GM18951 (cell line): ENCODE results near the gene TTLL5.

Experiments used
- POLR2A ChIP-seq: IDR thresholded peaks from 4 replicates; pipeline ENCODE4 v1.6.1; 2011; ENCODE audit warnings: mild to moderate bottlenecking; ENCODE audit not compliant: insufficient read length, insufficient read depth; ENCODE audit errors: extremely low read depth
- in situ Hi-C: fragments of 300-500 bp; cut with MboI; formaldehyde crosslinking; loops from one replicate; pipeline ENCODE4 v1.12.0; 2022; ENCODE audit warnings: low sequenced_read_pairs, mixed read lengths, inconsistent platforms; ENCODE audit not compliant: unreplicated experiment

The TTLL5 gene

DNA sequence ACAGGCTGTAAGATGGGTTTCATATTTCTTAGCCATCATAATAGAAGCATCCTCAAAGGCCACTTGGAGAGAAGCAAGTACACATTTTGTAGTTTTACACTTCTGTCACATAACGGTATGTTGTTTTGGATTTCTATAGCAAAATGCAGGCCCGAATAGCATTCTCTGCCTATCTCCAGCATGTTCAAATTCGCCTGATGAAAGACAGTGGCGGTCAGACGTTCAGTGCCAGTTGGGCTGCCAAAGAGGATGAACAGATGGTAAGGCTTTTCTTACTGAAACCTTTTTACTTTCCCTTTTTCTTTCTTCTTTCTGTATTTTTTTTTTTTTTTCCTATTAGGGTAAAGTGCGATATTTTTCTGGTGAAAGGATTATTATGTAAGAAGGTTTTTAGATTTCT, 110.5 kb downstream of the TTLL5 start:
- in situ Hi-C loops: no loop called here
- no peak for TF ChIP-seq POLR2A

DNA sequence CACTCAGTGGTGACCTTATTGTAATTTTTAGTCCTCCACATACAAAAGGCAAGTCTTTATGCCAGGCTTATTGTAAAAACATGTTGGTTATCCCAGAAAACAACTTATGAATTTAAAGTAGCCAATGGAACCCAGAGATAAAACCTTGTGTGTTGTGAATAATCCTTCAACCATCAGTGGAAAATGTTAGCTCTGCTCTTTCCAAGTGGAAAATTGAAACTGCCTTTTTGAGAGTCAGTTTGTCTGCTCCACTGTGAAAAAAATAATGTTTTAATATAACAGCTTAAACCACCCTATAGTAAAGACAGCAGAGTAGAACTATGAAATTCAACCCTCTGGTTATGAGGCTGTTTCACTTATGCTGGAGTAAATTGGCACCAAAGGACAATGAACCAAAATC, 112.0 kb downstream of the TTLL5 start:
- in situ Hi-C loops: no loop called here
- TF ChIP-seq POLR2A: no peak

DNA sequence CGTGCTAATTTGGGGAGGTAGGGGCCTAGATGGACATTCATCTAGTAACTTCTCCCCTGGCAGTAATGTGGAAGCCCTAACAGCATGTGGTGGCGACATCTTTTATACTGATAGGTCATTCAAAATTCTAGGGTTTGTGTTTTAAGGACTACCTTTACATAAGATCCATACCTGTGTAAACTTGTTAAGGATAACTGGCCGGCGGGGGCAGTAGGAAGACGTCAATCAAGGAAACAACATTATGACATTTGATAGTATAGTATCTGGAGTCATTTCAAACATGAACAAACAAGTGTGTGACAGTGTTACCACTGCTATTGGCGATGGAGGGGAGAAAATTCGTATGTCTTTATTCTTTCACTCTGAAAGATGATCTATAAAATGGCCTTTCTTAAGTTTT, 120.0 kb downstream of the TTLL5 start:
- no peak for TF ChIP-seq POLR2A
- in situ Hi-C loops: no loop called here

DNA sequence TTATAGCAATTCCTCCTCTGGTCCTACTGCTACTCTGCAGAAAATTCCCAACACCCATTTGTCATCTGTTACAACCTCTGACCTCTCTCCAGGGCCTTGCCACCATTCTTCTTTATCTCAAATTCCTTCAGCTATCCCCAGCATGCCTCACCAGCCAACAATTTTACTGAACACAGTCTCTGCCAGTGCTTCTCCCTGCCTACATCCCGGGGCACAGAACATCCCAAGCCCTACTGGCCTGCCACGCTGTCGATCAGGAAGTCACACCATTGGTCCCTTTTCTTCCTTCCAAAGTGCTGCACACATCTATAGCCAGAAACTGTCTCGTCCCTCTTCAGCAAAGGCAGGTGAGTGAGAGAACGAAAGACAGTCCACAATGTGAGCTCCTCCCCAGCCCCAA, 122.1 kb downstream of the TTLL5 start:
- in situ Hi-C loops: no loop called here
- no peak for TF ChIP-seq POLR2A

DNA sequence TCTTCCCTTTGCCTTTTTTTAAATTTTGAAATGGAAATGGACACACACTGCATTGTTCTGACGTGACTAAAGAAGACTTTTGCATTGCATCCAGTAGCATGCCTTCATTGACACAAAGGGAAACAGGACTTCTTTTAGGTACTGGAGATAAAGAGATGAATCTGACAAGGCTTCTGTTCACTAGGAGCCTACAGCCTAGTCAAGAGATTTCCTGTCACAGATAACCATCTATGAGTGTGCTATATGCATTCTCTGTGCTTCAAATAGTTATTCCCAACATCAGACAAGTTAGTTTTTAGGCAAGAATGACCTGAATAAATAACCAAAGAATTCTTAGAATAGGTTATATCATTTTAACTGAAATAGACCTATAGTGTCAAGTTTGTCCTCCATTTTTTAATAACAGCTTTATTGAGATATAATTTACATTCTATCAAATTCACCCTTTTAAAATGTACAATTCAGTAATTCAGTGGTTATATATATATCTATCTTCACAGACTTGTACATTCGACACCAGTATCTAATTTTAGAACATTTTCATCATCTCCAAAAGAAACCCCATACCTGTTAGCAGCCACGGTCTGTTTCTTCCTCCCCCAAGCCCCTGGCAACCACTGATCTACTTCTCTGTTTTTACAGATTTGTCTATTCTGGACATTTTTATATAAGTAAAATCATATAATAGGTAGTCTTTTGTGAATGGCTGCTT, 122.7 kb downstream of the TTLL5 start:
- TF ChIP-seq POLR2A: no peak
- in situ Hi-C loops: no loop called here

DNA sequence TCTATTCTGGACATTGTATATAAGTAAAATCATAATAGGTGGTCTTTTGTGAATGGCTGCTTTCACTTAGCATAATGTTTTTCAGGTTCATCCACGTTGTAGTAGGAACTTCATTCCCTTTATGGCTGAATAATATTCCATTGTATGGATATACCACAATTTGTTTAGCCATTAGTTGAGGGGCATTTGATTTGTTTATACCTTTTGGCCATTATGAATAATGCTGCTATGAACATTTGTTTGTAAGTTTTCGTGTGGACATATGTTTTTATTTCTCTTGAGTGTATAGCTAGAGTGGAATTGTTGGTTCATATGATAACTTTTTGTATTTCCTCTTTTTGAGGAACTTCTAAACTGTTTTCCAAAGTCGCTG, 123.3 kb downstream of the TTLL5 start:
- no peak for TF ChIP-seq POLR2A
- in situ Hi-C loops: no loop called here

DNA sequence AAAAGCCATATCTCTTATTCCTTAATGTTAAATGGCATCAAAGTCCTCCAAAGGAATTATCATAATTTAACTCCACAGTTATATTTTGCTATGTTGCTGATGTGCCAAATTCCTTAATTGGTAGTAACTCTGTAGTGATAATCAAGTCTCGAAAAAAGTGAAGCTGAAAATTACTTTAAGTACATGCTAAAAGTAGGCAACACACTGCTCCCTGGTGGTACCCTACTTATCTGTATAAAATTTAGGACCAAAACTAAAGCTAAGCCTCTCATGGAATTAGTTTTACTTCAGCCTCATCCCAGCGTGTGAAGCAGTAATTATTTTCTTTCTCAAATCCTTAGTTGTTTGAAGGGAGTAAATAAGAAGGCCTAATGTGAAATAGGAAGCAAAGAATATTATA, 132.8 kb downstream of the TTLL5 start:
- TF ChIP-seq POLR2A: no peak
- in situ Hi-C loops: no loop called here

DNA sequence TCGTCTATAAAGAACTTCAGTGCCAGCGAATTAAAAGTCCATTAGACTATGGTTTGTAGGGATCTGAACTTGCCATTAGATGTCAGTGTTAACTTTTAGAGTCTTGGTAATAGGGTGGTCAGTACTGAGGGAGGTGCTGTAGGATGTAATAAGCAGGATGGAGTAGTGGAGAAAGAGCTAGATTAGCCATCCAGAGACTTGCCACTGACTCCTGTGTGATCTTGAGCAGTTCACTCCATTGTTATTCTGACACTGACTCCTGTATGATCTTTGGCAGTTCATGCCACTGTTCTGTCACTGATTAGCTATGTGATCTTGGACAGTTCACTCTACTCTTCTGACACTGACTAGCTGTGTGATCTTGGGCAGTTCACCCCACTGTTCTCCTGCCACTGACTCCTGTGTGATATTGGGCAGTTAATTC, 133.6 kb downstream of the TTLL5 start:
- no peak for TF ChIP-seq POLR2A
- in situ Hi-C loops: no loop called here

DNA sequence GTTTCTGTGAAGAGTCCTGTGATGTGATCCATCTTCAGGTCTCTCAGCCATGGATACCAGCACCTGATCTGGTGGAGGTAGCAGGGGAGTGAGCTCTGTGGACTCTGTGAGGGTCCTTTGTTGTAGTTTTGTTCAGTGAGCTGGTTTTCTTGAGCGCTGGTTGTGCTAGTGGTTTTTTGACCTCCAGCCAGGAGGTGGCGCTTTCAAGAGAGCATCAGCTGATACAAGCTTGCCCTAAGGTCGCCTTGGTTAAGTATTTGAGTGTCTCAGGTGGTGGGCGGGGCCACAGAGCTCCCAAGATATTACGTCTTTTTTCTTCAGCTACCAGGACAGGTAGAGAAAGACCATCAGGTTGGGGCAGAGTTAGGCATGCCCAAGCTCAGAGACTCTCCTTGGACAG, 139.7 kb downstream of the TTLL5 start:
- TF ChIP-seq POLR2A: no peak
- in situ Hi-C loops: no loop called here

DNA sequence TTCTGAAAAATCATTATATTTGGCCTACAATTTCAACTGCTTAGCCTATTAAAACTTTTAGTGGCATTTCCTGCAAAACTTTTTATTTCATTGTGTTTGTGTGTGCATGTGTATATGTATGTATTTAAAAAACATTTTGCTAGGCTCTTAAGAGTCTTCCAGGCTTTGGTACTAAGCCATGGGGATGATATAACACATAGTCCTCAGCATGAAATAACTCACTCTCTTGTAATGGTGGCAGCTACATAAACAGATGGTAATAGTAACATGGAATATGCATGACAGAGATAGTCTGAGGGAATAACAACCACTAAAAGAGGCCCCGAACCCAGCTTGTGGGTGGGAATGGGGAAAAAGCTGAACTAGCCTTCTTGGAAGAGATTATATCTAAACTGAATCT, 141.4 kb downstream of the TTLL5 start:
- in situ Hi-C loops: no loop called here
- no peak for TF ChIP-seq POLR2A

DNA sequence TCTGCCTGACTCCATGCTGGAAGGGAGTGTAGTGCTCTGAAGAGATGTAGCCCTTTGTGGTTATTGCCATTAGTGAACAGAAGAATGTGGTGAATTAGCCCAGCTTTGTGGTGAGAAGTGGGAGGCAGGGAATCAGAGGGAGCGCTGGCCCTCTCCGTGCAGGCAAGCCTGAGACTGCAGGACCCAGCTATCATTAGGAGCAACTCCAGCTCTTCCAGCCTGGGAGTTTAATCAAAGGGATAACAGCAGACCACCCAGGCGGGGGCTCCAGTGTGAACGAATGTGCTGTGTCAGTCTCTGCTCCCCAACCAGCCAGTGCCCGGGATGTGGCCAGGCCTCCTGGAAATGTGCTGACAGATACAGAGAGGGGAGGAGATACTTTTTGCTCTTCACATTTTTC, 142.7 kb downstream of the TTLL5 start:
- in situ Hi-C loops: no loop called here
- no peak for TF ChIP-seq POLR2A

DNA sequence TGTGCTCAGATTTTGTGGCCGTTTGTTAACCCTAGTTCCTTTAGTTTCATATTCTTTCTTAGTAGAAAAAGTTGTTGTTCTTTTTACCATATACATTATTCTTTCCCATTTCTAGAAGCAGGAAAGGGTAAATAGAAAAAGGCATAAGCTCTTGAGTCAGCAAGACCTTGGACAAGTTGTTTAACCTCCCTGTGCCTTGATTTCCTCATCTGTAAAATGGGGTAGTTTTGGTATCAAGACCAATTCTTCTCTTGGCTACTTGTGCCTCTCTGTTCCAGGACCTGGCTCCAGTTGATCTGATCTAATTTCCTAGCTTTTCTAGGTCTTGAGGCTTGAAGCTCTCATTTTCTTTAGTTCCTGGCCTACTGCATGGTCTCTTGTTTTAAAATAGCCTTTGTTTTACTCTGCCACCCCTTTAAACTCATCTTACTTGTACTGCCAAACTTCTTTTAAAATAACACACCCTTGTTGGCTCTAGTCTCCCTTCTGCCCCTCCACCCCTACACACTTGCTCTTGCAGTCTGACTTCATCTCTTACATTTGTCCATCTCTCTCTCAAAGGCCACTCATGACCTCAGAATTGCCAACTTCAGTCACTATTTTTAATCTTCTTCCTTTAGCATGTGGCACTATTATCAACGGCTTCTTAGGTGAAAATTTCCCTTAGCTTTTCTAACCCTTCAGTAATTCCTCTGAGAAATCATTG, 143.7 kb downstream of the TTLL5 start:
- no peak for TF ChIP-seq POLR2A
- in situ Hi-C loops: no loop called here

DNA sequence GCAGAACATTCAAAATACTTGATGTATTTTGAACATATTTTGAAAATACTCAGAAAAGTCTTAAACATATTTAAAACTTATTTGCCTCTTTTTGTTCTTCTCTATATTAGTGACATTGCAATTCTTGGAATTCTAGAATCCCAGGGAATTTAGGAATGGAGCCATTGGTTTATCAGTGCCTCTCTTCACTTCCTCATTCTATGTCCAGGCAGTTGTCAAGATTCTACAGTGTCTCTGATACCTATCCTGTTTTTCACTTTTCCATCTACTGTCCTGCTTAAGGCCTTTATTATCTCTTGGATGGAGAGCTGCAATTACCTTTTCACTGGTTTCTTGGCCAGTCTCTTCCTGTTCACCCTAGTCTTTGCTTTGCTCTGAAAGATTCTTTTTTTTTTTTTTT, 144.6 kb downstream of the TTLL5 start:
- TF ChIP-seq POLR2A: no peak
- in situ Hi-C loops: no loop called here

DNA sequence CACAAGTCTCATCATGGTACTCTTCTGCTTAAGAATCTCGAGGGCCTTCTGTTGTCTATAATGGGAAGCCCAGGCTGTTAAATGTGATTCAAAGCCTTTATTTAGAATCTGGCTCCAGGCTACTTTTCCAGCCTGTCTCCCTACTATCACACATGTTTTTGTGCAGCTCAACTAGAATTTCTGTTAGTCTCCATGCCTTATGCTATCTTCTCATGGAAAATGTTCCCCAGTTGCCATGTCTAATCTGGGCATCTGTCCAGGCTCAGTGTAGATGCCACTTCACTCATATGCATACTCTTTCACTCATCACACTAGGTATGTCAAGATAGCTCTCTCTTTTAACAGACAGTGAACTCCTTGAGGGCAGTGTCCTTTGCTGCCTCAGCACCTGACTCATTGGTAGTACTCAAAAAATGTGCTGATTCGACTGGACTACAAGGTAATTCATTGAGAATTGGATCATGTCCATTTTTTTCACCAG, 145.3 kb downstream of the TTLL5 start:
- no peak for TF ChIP-seq POLR2A
- in situ Hi-C loops: no loop called here
